H9 (cell line): ENCODE results near the gene DYRK4. TPM values are rescaled to one million over a fixed set of nuclear protein-coding genes. Genes with fewer than 3 reads are reported as not detected.

Experiments used
- DNase-seq: peaks from one replicate; pipeline ENCODE4 v3.0.0-alpha.2; 2017
- H2AFZ ChIP-seq: one replicate; pipeline ENCODE4 v1.6.1; 2013; ENCODE audit warnings: mild to moderate bottlenecking, low read length, control low read depth, moderate library complexity
- H2AK5ac ChIP-seq: 2 replicates; pipeline ENCODE4 v1.6.1; 2013; ENCODE audit warnings: low read length, control low read depth, mixed read lengths; ENCODE audit not compliant: insufficient read length
- H2BK120ac ChIP-seq: one replicate; pipeline ENCODE4 v1.6.1; 2013; ENCODE audit warnings: low read depth, mild to moderate bottlenecking, low read length, control low read depth, inconsistent platforms; ENCODE audit not compliant: poor library complexity, severe bottlenecking
- H2BK12ac ChIP-seq: 2 replicates; pipeline ENCODE4 v1.6.1; 2013; ENCODE audit warnings: low read length, control low read depth, mixed read lengths, low read depth; ENCODE audit not compliant: insufficient read length
- H2BK15ac ChIP-seq: 2 replicates; pipeline ENCODE4 v1.6.1; 2013; ENCODE audit warnings: low read depth, low read length, control low read depth
- H2BK20ac ChIP-seq: one replicate; pipeline ENCODE4 v1.6.1; 2013; ENCODE audit warnings: low read depth, mild to moderate bottlenecking, low read length, control low read depth, inconsistent platforms; ENCODE audit not compliant: poor library complexity, severe bottlenecking
- H2BK5ac ChIP-seq: 2 replicates; pipeline ENCODE4 v1.6.1; 2013; ENCODE audit warnings: low read length, control low read depth, mixed read lengths; ENCODE audit not compliant: insufficient read length
- H3K14ac ChIP-seq: 2 replicates; pipeline ENCODE4 v1.6.1; 2013; ENCODE audit warnings: low read length, control low read depth; ENCODE audit not compliant: insufficient read depth
- H3K18ac ChIP-seq: 2 replicates; pipeline ENCODE4 v1.6.1; 2013; ENCODE audit warnings: low read depth, mild to moderate bottlenecking, mixed read lengths, low read length, control low read depth; ENCODE audit not compliant: insufficient read length
- H3K23ac ChIP-seq: 2 replicates; pipeline ENCODE4 v1.6.1; 2013; ENCODE audit warnings: low read length, control low read depth, mixed read lengths, low read depth; ENCODE audit not compliant: insufficient read length
- H3K23me2 ChIP-seq: 2 replicates; pipeline ENCODE4 v1.6.1; 2013; ENCODE audit warnings: low read depth, mild to moderate bottlenecking, mixed read lengths, low read length, control low read depth; ENCODE audit not compliant: insufficient read length, poor library complexity, severe bottlenecking
- H3K27ac ChIP-seq: 2 replicates; pipeline ENCODE4 v1.5.1; 2013; ENCODE audit warnings: low read length, control low read depth, mixed read lengths, low read depth; ENCODE audit not compliant: insufficient read length
- H3K27me3 ChIP-seq: 2 replicates; pipeline ENCODE4 v1.6.1; 2013; ENCODE audit warnings: low read length, control low read depth, inconsistent platforms; ENCODE audit not compliant: insufficient read depth
- H3K4ac ChIP-seq: 2 replicates; pipeline ENCODE4 v1.6.1; 2013; ENCODE audit warnings: low read depth, mild to moderate bottlenecking, control low read depth, inconsistent platforms, low read length, moderate library complexity
- H3K4me1 ChIP-seq: 2 replicates; pipeline ENCODE4 v1.6.1; 2013; ENCODE audit warnings: low read length, control low read depth, inconsistent platforms; ENCODE audit not compliant: insufficient read depth
- H3K4me2 ChIP-seq: 2 replicates; pipeline ENCODE4 v1.6.1; 2013; ENCODE audit warnings: low read length, control low read depth, mixed read lengths; ENCODE audit not compliant: insufficient read length, insufficient read depth
- H3K56ac ChIP-seq: 2 replicates; pipeline ENCODE4 v1.6.1; 2013; ENCODE audit warnings: low read depth, mild to moderate bottlenecking, mixed read lengths, low read length, control low read depth; ENCODE audit not compliant: insufficient read length
- H3K79me1 ChIP-seq: 2 replicates; pipeline ENCODE4 v1.6.1; 2013; ENCODE audit warnings: low read depth, mild to moderate bottlenecking, moderate library complexity, low read length, control low read depth, inconsistent platforms; ENCODE audit not compliant: insufficient read depth, poor library complexity, severe bottlenecking
- H3K79me2 ChIP-seq: 2 replicates; pipeline ENCODE4 v1.6.1; 2013; ENCODE audit warnings: low read length, control low read depth, inconsistent platforms; ENCODE audit not compliant: insufficient read depth
- H3K9ac ChIP-seq: 2 replicates; pipeline ENCODE4 v1.6.1; 2013; ENCODE audit warnings: low read length, control low read depth, mixed read lengths; ENCODE audit not compliant: insufficient read length; ENCODE audit errors: extremely low read depth
- H3K9me3 ChIP-seq: one replicate; pipeline ENCODE4 v1.6.1; 2013; ENCODE audit warnings: low read depth, low read length, inconsistent platforms; ENCODE audit not compliant: control insufficient read depth
- H3T11ph ChIP-seq: one replicate; pipeline ENCODE4 v1.6.1; 2013; ENCODE audit warnings: mild to moderate bottlenecking, low read length, control low read depth, inconsistent platforms
- H4K20me1 ChIP-seq: one replicate; pipeline ENCODE4 v1.6.1; 2013; ENCODE audit not compliant: control insufficient read depth, insufficient read length, insufficient read depth
- H4K5ac ChIP-seq: 2 replicates; pipeline ENCODE4 v1.6.1; 2013; ENCODE audit warnings: low read depth, mild to moderate bottlenecking, mixed read lengths, low read length, control low read depth; ENCODE audit not compliant: insufficient read length
- H4K8ac ChIP-seq: replicated peaks from 2 replicates; pipeline ENCODE4 v1.6.1; 2013; ENCODE audit warnings: low read length, control low read depth, mixed read lengths, low read depth; ENCODE audit not compliant: insufficient read length
- H4K91ac ChIP-seq: 2 replicates; pipeline ENCODE4 v1.6.1; 2013; ENCODE audit warnings: low read depth, mild to moderate bottlenecking, moderate library complexity, mixed read lengths, low read length, control low read depth; ENCODE audit not compliant: insufficient read length
- H3K27ac Mint-ChIP-seq, 3 experiments: 2 replicates in 2 of 3; 3 replicates in 1 of 3; pipeline ENCODE4 v1.8.0; 2020 to 2021; ENCODE audit warnings: mixed read lengths in 3 of 3, mild to moderate bottlenecking in 1 of 3, moderate library complexity in 1 of 3
- H3K27me3 Mint-ChIP-seq: 2 replicates; pipeline ENCODE4 v1.8.0; 2021; ENCODE audit warnings: low read depth, mild to moderate bottlenecking, moderate library complexity, mixed read lengths
- H3K36me3 Mint-ChIP-seq, 3 experiments: 2 replicates in 2 of 3; 3 replicates in 1 of 3; pipeline ENCODE4 v1.8.0; 2020 to 2021; ENCODE audit warnings: low read depth in 3 of 3, mixed read lengths in 3 of 3; ENCODE audit not compliant: insufficient read depth in 1 of 3
- H3K4me1 Mint-ChIP-seq, 2 experiments: 2 replicates each; pipeline ENCODE4 v1.8.0; 2020; ENCODE audit warnings: mixed read lengths in 2 of 2
- H3K4me3 Mint-ChIP-seq, 2 experiments: 2 replicates in 1 of 2; 3 replicates in 1 of 2; pipeline ENCODE4 v1.8.0; 2020 to 2021; ENCODE audit warnings: mild to moderate bottlenecking in 2 of 2, mixed read lengths in 2 of 2, moderate library complexity in 1 of 2
- H3K9me3 Mint-ChIP-seq, 2 experiments: 2 replicates in 1 of 2; 3 replicates in 1 of 2; pipeline ENCODE4 v1.8.0; 2020; ENCODE audit warnings: mild to moderate bottlenecking in 2 of 2, mixed read lengths in 2 of 2, moderate library complexity in 1 of 2
- CTCF ChIP-seq: fragments of 200-600 bp; sonication (generic); conservative IDR thresholded peaks from 3 replicates; pipeline ENCODE4 v1.8.0; 2021; ENCODE audit warnings: antibody characterized with exemption, mild to moderate bottlenecking
- WGBS: extraction: QIAGEN DNeasy Blood & Tissue Kit; methylation state at CpG from one replicate; pipeline ENCODE4 v1.1.7; 2013; ENCODE audit warnings: missing lambda C conversion rate, low lambda C conversion rate, mixed read lengths; ENCODE audit not compliant: insufficient read length; ENCODE audit errors: extremely low coverage; 5-methylcytosine and 5-hydroxymethylcytosine counted together
- total RNA-seq: library from RNA; stranded (reverse); gene quantifications from 2 replicates; pipeline ENCODE4 v1.2.1, GENCODE V29; 2021

The DYRK4 gene
- total RNA-seq, 1 experiment from 2014 or later = 15.5 TPM

GRCh38 chr12:4545195-4545594, 16.8 kb upstream of the DYRK4 start:
- H3K9me3 Mint-ChIP-seq = no peaks in the 10 kb centered on the region
- H2BK5ac ChIP-seq = no peak overlapping the region
- no peak overlapping the region for H2BK12ac ChIP-seq
- H3K4me3 Mint-ChIP-seq = no peak overlapping the region
- no peak overlapping the region for H3K23ac ChIP-seq
- H3K9me3 ChIP-seq = no peaks in the 10 kb centered on the region
- peaks cover 8 to 58% (median 47%) of the 10 kb centered on the region in 3 experiments; a peak in 6 of 7 replicates for H3K36me3 Mint-ChIP-seq
- no peak overlapping the region for H3T11ph ChIP-seq
- no peaks in the 10 kb centered on the region for H4K20me1 ChIP-seq
- no peak overlapping the region for H2BK20ac ChIP-seq
- H3K18ac ChIP-seq = no peak overlapping the region
- no peak overlapping the region for H2BK120ac ChIP-seq
- H4K5ac ChIP-seq = no peak overlapping the region
- H3K4ac ChIP-seq = no peak overlapping the region
- no CpG with 5 or more reads among the region's 1 CpG for WGBS
- no peaks in the 10 kb centered on the region for H3K4me1 ChIP-seq
- H2BK15ac ChIP-seq = no peak overlapping the region
- no peak for TF ChIP-seq CTCF
- H4K8ac ChIP-seq = no peak overlapping the region
- H3K27me3 Mint-ChIP-seq = no peaks in the 10 kb centered on the region
- 0 out of 2 replicates have a peak, but pooled peaks cover 2% of the 10 kb centered on the region for H3K79me2 ChIP-seq
- no peak overlapping the region for H2AK5ac ChIP-seq
- no peak overlapping the region for H3K4me2 ChIP-seq
- H3K9ac ChIP-seq = no peak overlapping the region
- no peaks in the 10 kb centered on the region for H3K27me3 ChIP-seq
- no peak overlapping the region for H3K14ac ChIP-seq
- no peak overlapping the region for H3K27ac Mint-ChIP-seq
- H3K23me2 ChIP-seq = no peaks in the 10 kb centered on the region
- peaks cover 17 to 18% of the 10 kb centered on the region in 2 experiments for H3K4me1 Mint-ChIP-seq
- no peak overlapping the region for H4K91ac ChIP-seq
- no peaks in the 10 kb centered on the region for H3K79me1 ChIP-seq
- no peak overlapping the region for H3K56ac ChIP-seq
- no peak overlapping the region for H3K27ac ChIP-seq
- H2AFZ ChIP-seq = no peak overlapping the region
- DNase-seq = no peak
